HG02885 (cell line): ENCODE data around the gene KCNAB2.
"Not testable (repeated sequence)": the region's sequence is repeated elsewhere in the genome, so short reads cannot be mapped to it uniquely, and the experiment has no call there.

Experiments used
- ATAC-seq: cut with Tn5 transposase; IDR thresholded peaks from one replicate; pipeline ENCODE4 v1.9.1; 2021; ENCODE audit warnings: mild to moderate bottlenecking; ENCODE audit not compliant: unreplicated experiment, poor library complexity

The KCNAB2 gene

DNA sequence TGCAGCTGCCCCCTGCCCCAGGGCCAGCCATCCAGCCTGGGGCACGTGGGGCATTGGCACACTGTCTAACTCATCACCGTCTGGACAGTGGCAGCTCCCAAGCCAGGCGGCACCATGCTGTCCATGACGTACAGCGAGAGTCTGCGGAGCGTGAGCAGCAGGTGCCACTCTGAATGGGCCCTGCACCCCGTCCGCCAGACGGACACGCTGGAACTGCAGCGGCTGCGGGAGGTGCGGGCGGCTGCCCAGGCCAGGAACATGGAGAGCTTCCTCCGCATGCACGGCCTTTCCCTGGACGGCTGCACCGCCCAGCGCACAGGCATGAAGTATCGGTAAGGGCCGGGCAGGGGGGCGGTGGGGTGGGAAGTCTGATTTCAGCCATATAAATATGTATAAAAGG is 5.7 kb downstream of the KCNAB2 start:
- ATAC-seq: no peak

DNA sequence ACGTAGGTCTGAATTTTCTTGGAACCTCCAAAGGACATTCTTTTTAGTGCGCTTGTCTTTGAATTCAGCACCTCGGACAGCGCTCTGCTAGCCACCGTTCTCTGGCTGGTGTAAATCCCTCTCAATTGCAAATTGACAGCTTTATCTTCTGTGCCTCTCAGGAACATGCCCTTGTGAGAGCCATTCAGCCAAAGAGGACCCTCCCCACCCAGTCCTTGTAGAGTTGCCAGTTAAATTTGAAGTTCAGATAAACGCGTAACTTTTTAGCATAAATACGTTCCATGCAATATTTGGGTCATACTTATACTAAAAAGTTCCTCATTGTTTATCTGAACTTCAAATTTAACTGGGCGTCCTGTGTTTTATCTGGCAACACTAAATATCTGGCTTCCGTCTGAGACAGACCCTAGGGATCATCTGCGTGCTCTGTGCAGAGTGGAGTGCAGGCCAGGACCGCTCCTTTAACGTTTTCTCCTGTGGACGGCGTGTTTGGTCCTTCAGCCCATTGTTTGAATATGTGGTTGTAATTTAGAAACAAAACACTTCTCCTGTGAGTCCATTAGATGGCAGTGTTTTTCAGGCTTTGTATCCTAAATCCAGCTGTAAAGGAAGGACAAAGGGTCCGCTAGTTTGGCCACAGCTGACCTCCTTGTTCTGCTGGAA is 7.0 kb downstream of the KCNAB2 start:
- no peak for ATAC-seq

DNA sequence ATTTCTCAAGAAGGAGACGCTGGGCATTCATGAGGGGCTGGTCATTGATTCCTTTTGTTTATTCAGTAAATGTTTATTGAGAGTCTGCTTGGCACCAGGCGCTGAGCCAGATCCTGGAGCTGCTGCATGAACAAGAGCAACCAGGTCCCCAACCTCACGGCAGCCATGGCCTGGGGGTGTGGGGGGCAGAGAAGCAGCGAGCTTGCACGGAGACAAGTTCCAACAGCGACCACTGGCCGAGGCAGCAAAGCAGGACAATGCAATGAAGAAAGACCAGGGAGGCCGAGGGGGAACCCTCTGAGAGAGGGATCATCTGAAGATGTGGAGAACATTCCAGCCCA is 7.5 kb downstream of the KCNAB2 start:
- no peak for ATAC-seq

DNA sequence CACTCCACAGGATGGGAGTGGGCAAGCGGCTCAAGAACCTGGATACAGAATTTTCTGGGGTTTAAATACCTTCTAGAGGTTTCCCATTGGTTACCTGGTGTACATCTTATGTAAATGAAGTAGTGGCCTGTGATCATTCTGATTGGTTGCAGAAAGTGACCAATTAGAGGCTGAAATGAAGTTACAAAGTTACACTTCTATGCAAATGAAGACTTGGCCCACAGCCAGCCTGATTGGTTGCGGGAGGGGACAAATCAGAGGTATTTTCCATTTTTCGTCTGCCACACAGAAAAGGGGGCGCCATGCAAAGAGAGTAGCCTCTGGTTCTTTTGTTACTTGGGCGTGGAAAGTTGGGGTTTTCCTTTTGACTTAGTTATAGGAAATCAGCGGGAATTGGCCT is 8.9 kb downstream of the KCNAB2 start:
- no peak for ATAC-seq

DNA sequence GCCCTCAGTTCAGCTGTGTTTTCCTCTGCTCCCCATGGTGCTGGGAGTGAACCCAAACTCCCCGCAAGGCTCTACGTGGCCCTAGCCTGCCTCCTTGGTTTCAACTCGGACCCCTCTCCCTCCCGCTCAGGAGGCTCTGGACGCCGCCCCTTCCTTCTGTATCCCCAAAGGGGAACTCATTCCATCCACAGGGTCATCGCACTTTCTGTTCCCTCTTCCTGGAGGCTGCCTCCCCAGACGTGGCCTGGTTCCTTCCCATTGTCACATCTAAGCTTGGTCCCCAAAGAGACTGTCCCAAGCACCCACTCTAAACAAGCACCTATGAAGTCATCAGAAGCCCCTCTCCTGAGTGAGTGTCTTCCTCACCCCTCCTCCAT is 10.9 kb downstream of the KCNAB2 start:
- ATAC-seq: no peak

DNA sequence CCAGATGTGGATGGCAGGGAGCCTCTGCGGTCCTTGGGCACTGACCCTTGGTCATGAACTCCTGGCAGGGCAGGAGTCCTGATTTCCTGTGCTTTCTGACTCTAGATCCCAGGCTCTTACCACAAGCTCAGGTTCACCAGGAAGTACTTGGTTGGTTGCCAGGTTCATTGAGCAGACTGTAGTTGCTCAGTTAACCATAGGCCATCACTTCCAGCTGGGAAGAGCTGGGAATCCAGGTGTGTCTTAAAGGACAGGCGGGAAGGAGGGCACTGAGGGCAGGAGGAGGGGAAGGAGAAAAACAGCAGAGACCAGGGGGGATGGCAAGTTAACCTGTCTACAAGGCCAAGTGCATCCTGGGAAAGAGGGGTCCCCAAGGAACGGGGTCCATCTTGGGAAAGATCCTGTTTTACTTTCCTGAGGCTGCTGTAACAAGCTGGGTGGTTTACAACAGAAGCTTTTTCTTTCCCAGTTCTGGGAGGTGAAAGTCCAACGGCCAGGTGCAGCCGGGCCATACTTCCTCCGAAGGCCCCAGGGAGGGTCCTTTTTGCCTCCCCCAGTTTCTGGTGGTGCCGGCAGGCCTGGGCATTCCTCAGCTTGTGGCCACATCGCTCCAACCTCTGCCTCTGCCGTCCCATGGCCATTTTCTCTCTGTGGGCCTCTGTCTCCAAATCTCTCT is 11.6 kb downstream of the KCNAB2 start:
- no peak for ATAC-seq

DNA sequence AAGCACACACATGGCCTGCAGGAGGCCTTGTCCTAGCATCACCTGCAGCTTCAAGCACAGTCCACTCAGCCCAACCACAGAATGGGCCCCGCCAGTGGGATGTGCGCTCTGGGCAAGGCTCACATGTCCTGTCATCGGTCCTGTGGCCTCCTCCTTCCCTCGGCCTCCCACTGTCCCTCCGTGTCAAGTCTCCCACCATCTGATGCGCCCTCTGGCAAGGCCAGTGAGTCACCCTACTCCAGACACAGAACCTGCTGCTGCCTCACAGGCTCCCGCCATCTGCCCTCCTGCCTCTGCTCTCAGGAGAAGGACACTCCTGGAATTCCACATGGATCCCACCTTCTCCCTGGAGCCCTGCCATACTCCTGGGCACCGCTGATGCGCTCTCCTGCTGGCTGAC is 14.2 kb downstream of the KCNAB2 start:
- ATAC-seq: no peak

DNA sequence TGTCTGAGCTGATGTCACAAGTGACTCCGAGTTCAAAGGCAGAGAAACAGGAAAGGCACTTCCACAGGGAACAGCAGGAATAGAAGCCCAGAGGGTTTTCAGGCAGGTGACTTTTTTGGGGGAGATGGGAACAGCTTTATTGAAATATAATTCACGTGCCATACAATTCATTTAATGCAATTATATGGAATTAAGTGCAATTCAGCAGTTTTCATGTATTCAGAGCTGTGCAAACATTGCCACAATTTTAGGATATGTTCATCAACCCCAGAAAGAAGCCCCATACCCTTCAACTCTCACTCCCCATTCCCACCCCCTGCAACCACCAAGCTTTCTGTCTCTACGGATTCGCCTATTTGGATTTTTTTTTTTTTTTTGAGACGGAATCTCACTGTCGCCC is 17.0 kb downstream of the KCNAB2 start:
- no peak for ATAC-seq

DNA sequence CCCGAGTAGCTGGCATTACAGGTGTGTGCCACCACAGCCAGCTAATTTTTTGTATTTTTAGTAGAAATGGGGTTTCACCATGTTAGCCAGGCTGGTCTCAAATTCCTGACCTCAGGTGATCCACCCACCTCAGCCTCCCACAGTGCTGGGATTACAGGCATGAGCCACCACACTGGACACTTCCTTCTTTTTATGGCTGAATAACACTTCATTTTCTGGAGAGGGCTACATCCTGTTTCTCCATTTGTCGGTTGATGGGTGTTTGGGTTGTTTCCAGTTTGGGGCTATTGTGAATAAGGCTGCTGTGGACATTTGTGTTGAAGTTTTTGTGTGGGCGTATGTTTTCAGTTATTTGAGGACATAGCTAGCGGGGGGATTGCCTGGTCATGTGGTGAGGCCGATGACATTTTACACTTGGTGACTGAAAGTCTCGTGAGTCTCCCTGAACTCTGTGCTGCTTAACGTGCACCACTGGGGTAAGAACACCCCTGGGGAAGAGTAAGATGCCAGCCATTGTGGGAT is 17.9 kb downstream of the KCNAB2 start:
- ATAC-seq: not testable (repeated sequence)

DNA sequence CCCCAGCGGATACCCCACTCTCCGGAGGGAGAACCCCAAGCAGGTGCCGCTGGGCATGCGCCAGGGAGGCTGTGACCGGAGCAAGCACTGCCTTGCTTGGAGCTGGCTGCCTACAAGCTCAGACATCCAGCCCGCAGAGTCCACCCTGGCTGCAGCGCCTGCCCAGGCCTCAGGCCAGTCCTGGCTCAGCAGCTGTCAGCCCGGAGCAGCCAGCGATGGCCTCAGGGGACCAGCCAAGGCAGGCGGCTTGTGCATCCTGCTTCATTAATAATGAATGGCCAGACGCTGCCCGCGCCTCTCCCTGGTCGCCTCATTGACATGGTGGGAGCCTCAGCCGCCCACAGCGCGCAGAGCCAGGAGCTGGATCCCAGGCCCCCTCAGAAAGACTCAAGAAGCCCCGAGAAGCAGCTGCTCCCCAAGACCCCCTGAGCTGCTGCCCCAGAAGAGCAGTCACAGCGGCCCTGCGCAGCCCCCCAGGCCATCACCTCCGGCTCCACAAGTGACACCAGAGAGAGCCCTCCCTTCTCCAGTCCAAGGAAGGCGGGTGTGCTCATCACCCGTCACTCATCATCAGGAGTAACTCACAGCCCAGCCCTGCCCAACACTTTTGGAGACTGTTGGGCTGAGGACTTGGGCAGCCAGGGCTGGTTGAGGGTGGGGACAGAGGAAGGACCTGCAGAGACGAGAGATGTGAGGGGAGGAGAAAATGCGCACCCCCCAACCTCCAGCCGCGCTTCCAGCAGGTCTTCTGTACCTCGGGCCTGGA is 19.6 kb downstream of the KCNAB2 start:
- no peak for ATAC-seq

DNA sequence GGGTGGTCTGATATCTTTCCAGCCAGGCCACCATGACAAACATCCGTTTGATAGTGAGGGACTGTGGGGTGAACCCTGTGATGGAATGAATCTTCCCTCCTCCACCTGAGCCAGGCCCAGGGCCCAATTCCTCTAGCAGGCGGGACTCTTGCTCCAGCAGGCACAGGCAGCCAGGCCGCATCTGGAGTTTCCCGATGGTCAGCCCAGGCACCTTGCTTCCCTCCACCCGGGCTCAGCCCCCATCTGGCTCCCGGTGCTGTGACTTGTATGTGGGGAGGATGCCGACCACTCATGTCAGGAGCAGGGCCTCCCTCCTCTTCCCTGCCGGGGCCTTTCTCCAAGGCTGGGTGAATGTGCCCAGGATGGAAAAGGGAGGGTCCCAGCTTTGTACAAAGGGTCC is 21.0 kb downstream of the KCNAB2 start:
- no peak for ATAC-seq

DNA sequence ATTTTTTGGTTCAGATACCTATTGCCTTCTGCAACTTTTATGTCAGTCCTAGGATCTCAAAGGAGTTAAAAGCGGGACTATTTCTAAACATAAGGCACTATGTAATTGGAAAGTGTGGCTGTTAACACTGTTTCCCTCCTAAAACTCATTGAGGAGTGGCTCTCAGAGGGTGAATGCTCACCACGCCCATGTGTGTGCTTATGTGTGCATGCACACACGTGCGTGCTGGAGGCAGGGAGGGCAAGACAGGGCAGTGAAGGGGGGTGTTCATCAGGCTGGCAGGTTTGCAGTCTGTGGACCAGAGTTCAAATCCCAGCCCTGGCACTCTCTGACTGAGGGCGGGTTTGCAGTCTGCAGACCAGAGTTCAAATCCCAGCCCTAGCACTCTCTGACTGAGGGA is 22.4 kb downstream of the KCNAB2 start:
- no peak for ATAC-seq

DNA sequence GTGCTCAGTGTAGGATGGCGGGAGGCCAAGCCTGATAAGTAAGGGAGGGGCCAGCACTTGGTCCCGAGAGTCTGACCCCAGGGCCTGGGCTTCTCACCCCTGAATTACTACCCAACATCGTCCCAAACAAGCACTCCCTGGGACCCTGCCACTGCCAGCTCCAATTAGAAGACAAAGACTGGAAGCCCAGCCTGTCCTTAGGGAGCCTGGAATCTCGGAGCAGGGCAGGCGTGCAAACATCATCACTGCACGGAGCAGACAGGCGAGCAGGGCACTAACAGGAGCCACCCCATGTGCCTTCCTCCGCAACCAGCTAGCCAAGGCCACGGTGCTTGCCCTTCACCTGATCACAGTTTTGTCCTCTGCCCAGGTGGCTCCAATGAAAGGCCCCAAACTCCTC is 23.2 kb downstream of the KCNAB2 start:
- no peak for ATAC-seq

DNA sequence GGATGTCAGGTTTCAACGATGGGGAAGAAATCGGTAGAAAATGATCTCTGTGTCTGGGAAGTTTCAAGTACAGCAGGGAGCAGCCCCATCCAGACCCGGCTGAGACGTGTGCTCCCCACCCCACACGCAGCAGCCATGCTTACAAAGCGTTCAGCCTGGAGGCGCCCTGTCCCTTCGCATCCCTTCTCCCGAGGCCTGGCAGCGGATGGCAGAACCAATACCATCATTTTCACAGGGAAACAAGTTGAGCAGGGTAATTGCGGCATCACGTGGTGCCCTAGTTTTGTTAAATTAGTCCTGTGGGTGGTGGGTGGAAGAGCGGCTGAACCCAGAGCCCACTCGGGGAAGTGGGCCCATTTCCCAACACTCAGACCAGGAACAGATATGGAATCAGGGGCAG is 23.9 kb downstream of the KCNAB2 start:
- no peak for ATAC-seq

DNA sequence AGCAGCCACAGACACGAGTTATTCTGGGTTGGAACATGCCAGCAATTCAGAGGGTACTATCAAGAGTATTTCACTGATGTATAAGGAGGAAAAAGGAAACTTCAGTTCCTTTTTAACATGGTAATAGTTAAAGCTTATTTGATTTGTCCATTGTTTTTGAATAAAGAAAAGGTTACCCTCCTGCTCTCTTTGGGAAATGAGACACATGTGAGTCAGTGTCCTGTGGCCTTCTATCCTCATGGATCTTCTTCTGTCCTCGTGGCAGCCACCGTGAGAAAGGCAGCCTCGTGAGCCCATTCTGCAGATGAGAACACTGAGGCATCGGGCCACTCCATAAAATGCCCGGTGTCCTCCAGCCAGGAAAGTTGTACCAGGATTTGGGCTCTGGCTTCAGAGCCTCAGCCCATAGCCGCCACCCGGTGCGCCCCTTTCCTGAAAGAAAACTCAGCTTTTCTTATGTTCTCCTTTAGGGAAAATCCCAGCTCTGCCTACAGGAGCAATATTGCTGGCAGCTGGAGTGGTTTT is 24.8 kb downstream of the KCNAB2 start:
- ATAC-seq: no peak

DNA sequence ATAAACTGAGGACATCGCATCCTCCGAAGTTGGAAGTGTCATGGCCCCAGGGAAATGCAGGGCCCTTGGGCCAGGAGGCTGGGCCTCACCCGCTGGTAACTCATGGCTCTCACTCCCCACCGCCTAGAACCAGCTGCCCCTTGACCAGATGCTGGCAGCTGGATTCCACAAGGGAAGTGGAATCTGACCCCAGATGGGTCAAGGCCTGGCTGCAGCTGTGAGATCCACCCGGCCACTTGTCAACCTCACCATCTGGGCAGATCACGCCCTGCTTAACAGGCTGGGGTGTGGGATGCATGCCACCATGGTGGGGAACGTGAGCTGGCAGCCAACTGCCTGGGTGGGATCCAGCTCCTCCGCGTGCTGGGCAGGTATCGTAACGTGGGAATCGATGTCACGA is 25.5 kb downstream of the KCNAB2 start:
- no peak for ATAC-seq

DNA sequence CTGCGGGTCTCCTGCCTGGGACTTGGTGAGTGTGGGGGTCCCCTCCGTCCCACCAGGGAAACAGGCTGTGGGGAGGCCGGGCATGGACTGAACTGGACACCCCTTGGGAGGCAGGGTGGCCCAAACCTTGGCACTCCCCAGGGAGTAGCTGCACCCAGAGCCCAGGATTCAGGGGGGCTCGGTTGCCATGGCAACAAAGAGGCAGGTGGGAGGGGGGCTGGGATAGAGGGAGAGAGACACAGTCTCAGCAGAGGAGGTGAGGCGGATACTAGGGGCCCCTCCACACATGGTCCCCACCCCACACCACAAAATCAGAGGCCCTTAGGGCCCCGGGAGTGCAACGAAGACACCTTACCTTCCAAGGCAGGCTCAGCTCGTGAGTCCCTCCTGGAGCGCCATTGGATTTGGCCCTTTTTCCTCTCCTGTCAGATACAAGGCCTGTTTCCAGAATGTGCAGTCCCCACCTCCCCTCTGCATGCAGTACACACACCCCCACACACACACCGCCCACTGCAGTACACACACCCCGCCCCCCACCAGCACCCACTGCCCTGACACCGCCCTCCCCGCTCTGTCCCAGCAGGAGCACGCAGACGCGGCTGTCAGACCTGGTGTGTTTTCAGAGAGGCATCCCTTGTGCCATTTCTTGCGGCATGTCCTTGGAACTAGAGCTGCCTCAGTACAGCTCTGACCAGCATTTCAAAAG is 27.2 kb downstream of the KCNAB2 start:
- no peak for ATAC-seq

DNA sequence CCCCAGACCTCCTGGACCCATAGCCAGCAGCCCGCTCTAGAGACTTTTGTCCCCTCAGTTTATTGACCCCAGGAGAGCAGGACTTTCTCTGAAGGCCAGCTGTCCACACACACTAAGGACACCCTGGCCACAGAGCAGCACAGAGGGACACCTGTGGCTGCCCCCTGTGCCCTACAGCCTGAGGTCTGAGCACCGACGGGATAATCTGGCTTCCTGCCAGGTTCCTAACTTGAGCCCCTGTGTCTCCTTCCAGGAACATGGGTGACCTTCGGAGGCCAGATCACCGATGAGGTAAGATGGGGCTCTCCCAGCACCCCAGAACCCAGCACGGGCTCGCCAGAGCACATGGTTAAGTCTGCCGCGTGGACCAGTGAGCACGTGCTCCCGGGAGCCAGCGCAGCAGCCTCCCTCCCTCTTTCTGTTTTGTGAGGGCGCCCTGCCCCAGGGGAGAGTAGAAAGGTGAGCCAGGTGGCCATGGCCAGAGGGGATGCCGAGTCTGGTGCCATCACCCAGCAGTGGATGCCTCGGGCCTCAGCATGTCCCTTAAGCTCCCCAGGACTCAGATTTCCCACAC is 27.9 kb downstream of the KCNAB2 start:
- ATAC-seq: no peak

DNA sequence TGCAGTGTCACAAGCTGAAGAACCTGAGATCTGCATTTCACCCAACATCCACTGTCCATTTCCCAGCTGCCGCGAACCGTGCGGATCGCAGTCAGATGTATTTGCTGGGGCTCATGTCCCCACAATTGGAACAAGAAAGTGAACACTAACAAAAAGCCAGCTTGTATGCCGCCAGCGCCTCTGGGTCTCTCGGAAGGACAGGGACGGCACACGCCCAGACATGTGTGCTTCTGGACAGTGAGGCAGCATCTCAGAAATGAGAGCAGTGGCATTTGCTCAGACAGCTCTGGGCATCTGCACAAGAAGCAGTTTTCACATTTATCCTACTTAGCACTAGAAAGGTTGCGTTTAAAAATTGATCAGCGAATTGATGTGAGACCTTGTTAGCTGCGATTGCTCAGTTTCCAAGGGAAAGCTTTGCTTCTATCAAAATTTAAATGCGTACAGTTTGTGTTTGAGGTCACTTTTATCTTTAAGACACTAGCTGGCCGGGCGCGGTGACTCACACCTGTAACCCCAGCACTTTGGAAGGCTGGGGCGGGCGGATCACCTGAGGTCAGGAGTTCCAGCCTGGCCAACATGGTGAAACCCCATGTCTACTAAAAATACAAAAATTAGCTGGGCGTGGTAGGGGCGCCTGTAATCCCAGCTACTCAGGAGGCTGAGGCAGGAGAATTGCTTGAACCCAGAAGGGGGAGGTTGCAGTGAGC is 28.7 kb downstream of the KCNAB2 start:
- ATAC-seq: no peak

DNA sequence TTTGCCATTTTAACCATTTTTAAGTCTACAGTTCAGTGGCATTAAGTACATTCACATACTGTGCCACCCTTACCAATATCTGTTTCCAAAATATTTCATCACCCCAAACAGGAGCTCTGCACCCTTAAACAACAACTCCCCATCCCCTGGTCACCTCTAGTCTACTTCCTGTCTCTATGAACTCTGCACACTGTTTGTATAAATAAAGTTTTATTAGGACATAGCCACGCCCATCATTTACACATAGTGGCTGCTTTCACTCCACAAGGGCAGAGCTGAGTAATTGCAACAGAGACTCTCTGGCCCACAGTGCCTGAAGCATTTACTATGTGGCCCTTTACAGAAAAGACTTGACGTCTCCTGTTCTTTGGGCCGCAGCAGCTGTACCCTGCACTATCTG is 30.1 kb downstream of the KCNAB2 start:
- ATAC-seq: no peak
